Vagina (tissue), 2 donors: ENCODE measurements around the gene ELL2. TPM values are rescaled to one million over a fixed set of nuclear protein-coding genes. Genes with fewer than 3 reads are reported as not detected.

ENCODE experiments used
- DNase-seq, 2 donors: peaks; one replicate each; pipeline ENCODE4 v3.0.0-alpha.2; 2017; ENCODE audit errors: extremely low spot score in 2 of 2
- H3K27ac ChIP-seq: fragments of 200-600 bp; sonication (generic); one replicate; pipeline ENCODE4 v1.5.1; 2019
- H3K27me3 ChIP-seq: fragments of 200-600 bp; sonication (generic); one replicate; pipeline ENCODE4 v1.5.1; 2019
- H3K36me3 ChIP-seq, 2 donors: fragments of 200-600 bp; sonication (generic); one replicate each; pipeline ENCODE4 v1.5.1; 2017 to 2019
- H3K4me1 ChIP-seq: fragments of 200-600 bp; sonication (generic); one replicate; pipeline ENCODE4 v1.5.1; 2019
- H3K4me3 ChIP-seq, 2 donors: fragments of 200-600 bp; sonication (generic); 1 replicate in 1 of 2; 2 replicates in 1 of 2; pipeline ENCODE4 v1.5.1; 2016 to 2019
- H3K9me3 ChIP-seq: fragments of 200-600 bp; sonication (generic); one replicate; pipeline ENCODE4 v1.5.1; 2019
- POLR2A ChIP-seq, 2 donors: fragments of 450-650 bp; IDR thresholded peaks; one replicate each; pipeline ENCODE4 v1.6.1; 2017; ENCODE audit warnings: antibody characterized with exemption in 2 of 2, mild to moderate bottlenecking in 2 of 2, moderate library complexity in 2 of 2
- POLR2AphosphoS5 ChIP-seq, 2 donors: sonication (generic); formaldehyde crosslinking; IDR thresholded peaks; one replicate each; pipeline ENCODE4 v1.9.0; 2017; ENCODE audit warnings: antibody characterized with exemption in 2 of 2, mild to moderate bottlenecking in 2 of 2, low read depth in 1 of 2; ENCODE audit not compliant: insufficient read depth in 1 of 2
- intact Hi-C: fragments of 100-400 bp; cut with DNase I; formaldehyde crosslinking; loops from one replicate; pipeline ENCODE4 v1.15.1; 2023
- total RNA-seq: library from RNA; depleted of rRNA; stranded (reverse); fragments of >200 nt; gene quantifications from one replicate; pipeline ENCODE4 v1.2.3, GENCODE V29; 2016
- TF ChIP-seq, protein P1 (sequence below), 3 experiments: fragments of 450-650 bp in 2 of 3; fragments of 200-600 bp in 1 of 3; sonication (generic) in 1 of 3; IDR thresholded peaks; one replicate each; pipeline ENCODE4 v1.5.1; 2017 to 2019; ENCODE audit warnings: antibody characterized with exemption in 3 of 3, mild to moderate bottlenecking in 2 of 3, moderate library complexity in 2 of 3

ELL2 gene
- total RNA-seq, 1 donor from 2014 or later, result 113 TPM

DNA sequence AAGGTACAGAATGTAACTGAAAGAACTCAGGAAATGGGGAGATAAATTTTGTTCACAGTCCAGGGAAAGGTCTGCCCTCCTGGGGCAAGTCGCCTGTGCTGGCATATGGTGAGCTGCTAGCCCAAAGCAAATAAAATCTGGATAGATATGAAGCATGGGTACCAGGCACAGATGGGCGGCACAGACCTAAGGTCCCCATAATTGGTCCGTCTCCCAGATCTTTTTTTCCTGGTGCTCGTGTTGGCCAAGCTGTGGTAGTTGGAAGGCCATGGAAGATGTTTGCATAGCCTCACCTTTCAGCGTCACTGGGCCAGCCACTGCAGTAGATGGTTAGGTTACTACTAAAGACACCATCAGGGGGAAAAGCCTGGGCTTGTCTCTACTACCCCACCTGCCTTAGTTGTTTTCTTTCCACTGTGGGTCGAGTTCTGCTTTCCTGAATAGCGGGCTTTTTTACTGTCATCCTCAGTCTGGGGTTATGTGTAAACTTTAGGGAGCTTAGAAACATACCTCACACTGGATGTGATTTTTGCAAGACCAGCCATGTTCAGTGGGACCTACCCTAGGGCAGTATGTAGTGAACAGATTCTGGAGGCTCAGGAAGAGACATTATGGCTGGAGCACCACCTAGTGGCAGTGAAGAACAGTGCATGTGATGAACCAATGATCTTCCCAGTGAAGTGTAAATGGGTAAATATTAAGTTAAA, 114.9 kb downstream of the ELL2 start:
- intact Hi-C loops, result loop anchor here (2.0 to 10.0 kb wide), 2 partner anchors 66 to 202 kb away; partner anchors contain the start of gene RFESD
- no peak for DNase-seq
- Histone ChIP-seq H3K27ac (peak overlapping the region; percentile 50), H3K4me1 (peaks cover 19% of the 10 kb centered on the region), H3K27me3 (no peaks in the 10 kb centered on the region), H3K36me3 (no peaks in the 10 kb centered on the region), H3K4me3 (no peak overlapping the region), H3K9me3 (no peaks in the 10 kb centered on the region)
- no peak for TF ChIP-seq POLR2A (IDR thresholded peaks at IDR 0.05)
- TF ChIP-seq, protein P1, sequence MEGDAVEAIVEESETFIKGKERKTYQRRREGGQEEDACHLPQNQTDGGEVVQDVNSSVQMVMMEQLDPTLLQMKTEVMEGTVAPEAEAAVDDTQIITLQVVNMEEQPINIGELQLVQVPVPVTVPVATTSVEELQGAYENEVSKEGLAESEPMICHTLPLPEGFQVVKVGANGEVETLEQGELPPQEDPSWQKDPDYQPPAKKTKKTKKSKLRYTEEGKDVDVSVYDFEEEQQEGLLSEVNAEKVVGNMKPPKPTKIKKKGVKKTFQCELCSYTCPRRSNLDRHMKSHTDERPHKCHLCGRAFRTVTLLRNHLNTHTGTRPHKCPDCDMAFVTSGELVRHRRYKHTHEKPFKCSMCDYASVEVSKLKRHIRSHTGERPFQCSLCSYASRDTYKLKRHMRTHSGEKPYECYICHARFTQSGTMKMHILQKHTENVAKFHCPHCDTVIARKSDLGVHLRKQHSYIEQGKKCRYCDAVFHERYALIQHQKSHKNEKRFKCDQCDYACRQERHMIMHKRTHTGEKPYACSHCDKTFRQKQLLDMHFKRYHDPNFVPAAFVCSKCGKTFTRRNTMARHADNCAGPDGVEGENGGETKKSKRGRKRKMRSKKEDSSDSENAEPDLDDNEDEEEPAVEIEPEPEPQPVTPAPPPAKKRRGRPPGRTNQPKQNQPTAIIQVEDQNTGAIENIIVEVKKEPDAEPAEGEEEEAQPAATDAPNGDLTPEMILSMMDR (IDR thresholded peaks at IDR 0.05), result peak; percentile 93 to 95 (median 94)
- peak in 1 of 2 donors; percentile 39 for TF ChIP-seq POLR2AphosphoS5 (IDR thresholded peaks at IDR 0.05; ENCODE audit: insufficient read depth in 1 of 2, low read depth in 1 of 2)

DNA sequence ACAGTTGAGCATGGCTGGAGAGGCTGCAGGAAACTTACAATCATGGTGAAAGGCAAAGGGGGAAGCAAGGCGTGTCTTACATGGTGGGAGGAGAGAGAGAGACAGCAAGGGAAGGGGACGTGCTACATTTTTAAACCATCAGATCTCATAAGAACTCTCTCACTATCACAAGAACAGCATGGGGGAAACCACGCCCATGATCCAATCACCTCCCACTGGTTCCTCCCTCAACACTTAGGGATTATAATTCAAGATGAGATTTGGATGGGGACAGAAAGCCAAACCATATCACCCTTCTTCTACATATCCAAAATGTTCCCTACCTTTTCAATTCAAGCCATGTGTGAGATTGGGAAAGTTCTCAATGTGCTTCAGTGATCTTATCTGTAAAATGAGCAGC, 116.3 kb downstream of the ELL2 start:
- TF ChIP-seq, protein P1 (IDR thresholded peaks at IDR 0.05), result no peak
- TF ChIP-seq POLR2A (IDR thresholded peaks at IDR 0.05) (no peak), POLR2AphosphoS5 (IDR thresholded peaks at IDR 0.05; ENCODE audit: insufficient read depth in 1 of 2, low read depth in 1 of 2) (no peak)
- H3K4me1 ChIP-seq, result peaks cover 19% of the 10 kb centered on the region
- no peaks in the 10 kb centered on the region for H3K9me3 ChIP-seq
- no peaks in the 10 kb centered on the region for H3K36me3 ChIP-seq
- intact Hi-C loops, result loop anchor here (10.0 kb wide), 1 partner anchor 201 kb away; the partner anchor contains the start of gene RFESD
- H3K27ac ChIP-seq, result peak overlapping the region; percentile 50
- DNase-seq, result no peak
- no peak overlapping the region for H3K4me3 ChIP-seq
- no peaks in the 10 kb centered on the region for H3K27me3 ChIP-seq

DNA sequence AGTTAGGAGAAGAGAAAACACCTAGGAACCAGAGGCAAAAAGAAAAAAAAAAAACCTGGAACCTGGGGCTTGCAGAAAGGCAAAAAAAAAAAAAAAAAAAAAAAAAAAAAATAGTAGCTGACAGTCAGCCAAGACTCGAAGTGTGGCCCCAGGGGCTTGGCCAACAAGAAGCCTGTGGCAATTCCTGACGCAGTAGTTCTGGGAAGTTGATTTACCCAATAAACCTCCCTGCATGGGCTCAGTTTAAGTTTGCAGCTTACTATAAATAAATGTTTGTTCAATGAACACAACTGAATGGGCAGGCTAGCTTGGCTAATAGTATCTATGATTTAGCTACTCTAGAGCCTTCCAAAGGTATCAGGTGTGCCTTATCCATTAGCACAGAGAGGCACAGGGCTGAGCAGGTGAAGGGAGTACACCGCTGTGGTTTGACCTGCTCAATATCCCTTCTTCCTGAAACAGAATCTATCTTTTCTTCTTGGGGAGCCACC, 117.9 kb downstream of the ELL2 start:
- Histone ChIP-seq H3K27me3 (no peaks in the 10 kb centered on the region), H3K4me3 (no peak overlapping the region), H3K27ac (peak overlapping the region; percentile 52), H3K9me3 (no peaks in the 10 kb centered on the region), H3K36me3 (no peaks in the 10 kb centered on the region), H3K4me1 (peaks cover 19% of the 10 kb centered on the region)
- TF ChIP-seq POLR2A (IDR thresholded peaks at IDR 0.05) (no peak), POLR2AphosphoS5 (IDR thresholded peaks at IDR 0.05; ENCODE audit: insufficient read depth in 1 of 2, low read depth in 1 of 2) (no peak)
- TF ChIP-seq, protein P1 (IDR thresholded peaks at IDR 0.05), result no peak
- intact Hi-C loops, result loop anchor here (2.0 to 10.0 kb wide), 2 partner anchors 21 to 199 kb away; partner anchors contain the start of genes GLRX and RFESD
- DNase-seq, result peak in 1 of 2 donors; percentile 88

DNA sequence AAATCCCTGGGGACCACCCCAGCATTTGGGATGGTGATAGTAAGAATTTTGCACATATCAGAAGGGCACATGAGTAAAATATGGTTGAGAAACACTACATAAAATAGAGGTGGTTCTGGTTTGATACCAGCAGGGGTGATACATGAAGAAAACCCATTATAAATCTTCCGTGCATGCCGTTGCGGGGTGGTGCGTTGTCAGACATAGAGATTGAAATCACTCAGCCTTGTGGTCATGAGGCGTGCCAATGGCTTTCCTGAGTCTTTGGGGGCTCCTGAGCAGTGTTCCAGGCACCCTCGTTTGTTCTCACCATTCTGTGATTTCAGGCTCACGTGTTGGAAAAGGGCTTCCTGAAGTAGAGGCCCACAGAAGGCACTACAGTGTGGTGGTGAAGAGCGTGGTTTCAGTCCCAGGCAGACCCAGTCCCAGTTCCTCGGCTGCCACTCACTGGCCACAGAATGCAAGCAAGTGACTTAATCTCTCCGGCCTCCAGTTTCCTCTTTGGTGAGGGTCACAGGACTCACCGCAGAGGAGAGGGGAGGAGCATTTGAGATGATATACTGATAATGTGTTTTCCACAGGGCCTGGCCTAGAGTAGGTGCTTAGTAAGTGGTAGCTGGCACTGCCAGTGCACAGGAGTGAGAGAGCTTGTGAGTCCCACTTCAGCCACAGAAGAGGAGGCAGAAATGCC, 118.7 kb downstream of the ELL2 start:
- Histone ChIP-seq H3K27ac (peak overlapping the region; percentile 52), H3K36me3 (no peaks in the 10 kb centered on the region), H3K9me3 (no peaks in the 10 kb centered on the region), H3K4me3 (no peak overlapping the region), H3K27me3 (no peaks in the 10 kb centered on the region), H3K4me1 (peaks cover 19% of the 10 kb centered on the region)
- DNase-seq, result peak in 1 of 2 donors; percentile 92
- intact Hi-C loops, result loop anchor here (2.0 to 10.0 kb wide), 2 partner anchors 20 to 198 kb away; partner anchors contain the start of genes GLRX and RFESD
- TF ChIP-seq POLR2AphosphoS5 (IDR thresholded peaks at IDR 0.05; ENCODE audit: insufficient read depth in 1 of 2, low read depth in 1 of 2) (no peak), POLR2A (IDR thresholded peaks at IDR 0.05) (no peak)
- TF ChIP-seq, protein P1 (IDR thresholded peaks at IDR 0.05), result no peak
